Neural cell (in vitro differentiated cells): Measurements from ENCODE around the gene CDK1.

Source experiments
- EP300 ChIP-seq: fragments of 450-650 bp; conservative IDR thresholded peaks from 2 replicates; pipeline ENCODE4 v1.6.1; 2014; ENCODE audit warnings: antibody characterized with exemption, mild to moderate bottlenecking, moderate library complexity; ENCODE audit not compliant: poor library complexity, severe bottlenecking
- EZH2 ChIP-seq: fragments of 200-600, 300-800 bp; shearing (Covaris generic), sonication (generic); IDR thresholded peaks from 2 replicates; pipeline ENCODE4 v1.6.1; 2014; ENCODE audit warnings: antibody characterized with exemption, low read length, borderline replicate concordance, mild to moderate bottlenecking; ENCODE audit not compliant: insufficient read depth, poor library complexity, severe bottlenecking
- MXI1 ChIP-seq: fragments of 450-650 bp; conservative IDR thresholded peaks from 2 replicates; pipeline ENCODE4 v1.6.1; 2014; ENCODE audit warnings: antibody characterized with exemption, mild to moderate bottlenecking; ENCODE audit not compliant: poor library complexity, severe bottlenecking
- POLR2AphosphoS5 ChIP-seq: IDR thresholded peaks from 2 replicates; pipeline ENCODE4 v1.6.1; 2012
- RAD21 ChIP-seq: fragments of 450-650 bp; conservative IDR thresholded peaks from 2 replicates; pipeline ENCODE4 v1.6.1; 2014; ENCODE audit warnings: antibody characterized with exemption, mild to moderate bottlenecking, moderate library complexity
- TAF1 ChIP-seq: IDR thresholded peaks from 2 replicates; pipeline ENCODE4 v1.6.1; 2012; ENCODE audit warnings: low read depth
- TF ChIP-seq, protein P1 (sequence below): fragments of 450-650 bp; IDR thresholded peaks from 2 replicates; pipeline ENCODE4 v1.5.1; 2014; ENCODE audit warnings: antibody characterized with exemption, mild to moderate bottlenecking, moderate library complexity; ENCODE audit not compliant: poor library complexity, severe bottlenecking

DNA sequence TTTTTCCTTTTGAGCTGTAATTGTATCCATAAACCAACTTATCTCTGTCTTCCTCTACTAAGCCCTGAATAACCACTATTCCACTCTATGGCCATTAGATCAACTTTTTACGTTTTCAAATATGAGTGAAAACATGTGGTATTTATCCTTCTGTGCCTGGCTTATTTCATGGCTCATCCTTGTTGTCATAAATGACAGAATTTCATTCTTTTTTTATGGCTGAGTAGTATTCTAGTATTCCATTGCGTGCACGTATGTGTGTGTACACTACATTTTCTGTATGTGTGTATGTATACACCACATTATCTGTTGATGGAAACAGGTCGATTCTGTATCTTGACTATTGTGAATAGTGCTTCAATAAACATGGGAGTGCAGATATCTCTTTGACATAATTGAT lies 11.1 kb downstream of the CDK1 start:
- TF ChIP-seq, protein P1, sequence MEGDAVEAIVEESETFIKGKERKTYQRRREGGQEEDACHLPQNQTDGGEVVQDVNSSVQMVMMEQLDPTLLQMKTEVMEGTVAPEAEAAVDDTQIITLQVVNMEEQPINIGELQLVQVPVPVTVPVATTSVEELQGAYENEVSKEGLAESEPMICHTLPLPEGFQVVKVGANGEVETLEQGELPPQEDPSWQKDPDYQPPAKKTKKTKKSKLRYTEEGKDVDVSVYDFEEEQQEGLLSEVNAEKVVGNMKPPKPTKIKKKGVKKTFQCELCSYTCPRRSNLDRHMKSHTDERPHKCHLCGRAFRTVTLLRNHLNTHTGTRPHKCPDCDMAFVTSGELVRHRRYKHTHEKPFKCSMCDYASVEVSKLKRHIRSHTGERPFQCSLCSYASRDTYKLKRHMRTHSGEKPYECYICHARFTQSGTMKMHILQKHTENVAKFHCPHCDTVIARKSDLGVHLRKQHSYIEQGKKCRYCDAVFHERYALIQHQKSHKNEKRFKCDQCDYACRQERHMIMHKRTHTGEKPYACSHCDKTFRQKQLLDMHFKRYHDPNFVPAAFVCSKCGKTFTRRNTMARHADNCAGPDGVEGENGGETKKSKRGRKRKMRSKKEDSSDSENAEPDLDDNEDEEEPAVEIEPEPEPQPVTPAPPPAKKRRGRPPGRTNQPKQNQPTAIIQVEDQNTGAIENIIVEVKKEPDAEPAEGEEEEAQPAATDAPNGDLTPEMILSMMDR = no peak
- no peak for TF ChIP-seq POLR2AphosphoS5
- TF ChIP-seq RAD21 = no peak
- TF ChIP-seq MXI1 = no peak
- TF ChIP-seq EZH2 = no peak
- no peak for TF ChIP-seq TAF1
- TF ChIP-seq EP300 = no peak
